Measurements from ENCODE around the gene HEMGN. TPM values are rescaled to one million over a fixed set of nuclear protein-coding genes. Genes with fewer than 3 reads are reported as not detected.

HEMGN gene
- total RNA-seq = not detected in 2 replicates

GRCh38 chr9:97938081-97938644 lies at the start of gene HEMGN:
Gene HEMGN (minus strand): TSS chr9:97938172. CDS start chr9:97938136, 36 bp downstream.

GRCh38 chr9:97982683-97983588 lies 45.0 kb upstream of the HEMGN start, which contains the start of gene ANP32B:
Gene ANP32B (plus strand): TSS chr9:97983341. CDS start chr9:97983556, 215 bp downstream.

GRCh38 chr9:97921959-97922724 lies 15.8 kb downstream of the HEMGN start, which contains the start of gene TRMO:
Gene TRMO (minus strand): TSS chr9:97922500. CDS start chr9:97922493, 7 bp downstream.

Other genes with a start within 250 kb of the HEMGN start
- 9.1 and 16.6 TPM in 2 replicates for gene XPA, start 240.8 kb downstream of the HEMGN start, total RNA-seq
- gene FOXE1, start 84.9 kb downstream of the HEMGN start, total RNA-seq = not detected in 2 replicates
- gene TRMO, start 15.7 kb downstream of the HEMGN start, total RNA-seq = 15.3 and 17.3 TPM in 2 replicates
- gene ANP32B, start 45.2 kb upstream of the HEMGN start, total RNA-seq = 4.2 and 6.4 TPM in 2 replicates
- 127 and 141 TPM in 2 replicates for gene NANS, start 118.6 kb upstream of the HEMGN start, total RNA-seq
- 3.6 and 15.7 TPM in 2 replicates for gene TRIM14, start 181.1 kb upstream of the HEMGN start, total RNA-seq